Activated T-cell treated with anti-CD3 and anti-CD28 coated beads, Interleukin-2, amount 50 U/mL, for 1 hour (primary cell): ENCODE results near the gene SFTPB.
"Not testable (repeated sequence)": the region's sequence is repeated elsewhere in the genome, so short reads cannot be mapped to it uniquely, and the experiment has no call there.

ENCODE experiments used
- DNase-seq: peaks from one replicate; pipeline ENCODE4 v3.0.0-alpha.2; 2020

The SFTPB gene

GRCh38 chr2:85674417-85674816 is 6.4 kb upstream of the SFTPB start:
- DNase-seq: no peak

- DNase-seq: no peak
Measured at GRCh38 chr2:85673716-85674375, 5.8 kb upstream of the SFTPB start.

GRCh38 chr2:85672456-85672855 is 4.5 kb upstream of the SFTPB start:
- DNase-seq: no peak

- DNase-seq: not testable (repeated sequence)
Measured at GRCh38 chr2:85670416-85670815, 2.4 kb upstream of the SFTPB start.

- no peak for DNase-seq
Measured at GRCh38 chr2:85669549-85669948, 1.6 kb upstream of the SFTPB start.

- DNase-seq: no peak
Measured at GRCh38 chr2:85668857-85669142, 801 bp upstream of the SFTPB start.

GRCh38 chr2:85667561-85668008 is 414 bp downstream of the SFTPB start:
- DNase-seq: no peak

- DNase-seq: no peak
Measured at GRCh38 chr2:85666435-85667316, 1.3 kb downstream of the SFTPB start.

- DNase-seq: no peak
Measured at GRCh38 chr2:85666016-85666415, 2.0 kb downstream of the SFTPB start.

GRCh38 chr2:85665264-85665937 is 2.6 kb downstream of the SFTPB start:
- no peak for DNase-seq

- DNase-seq: no peak
Measured at GRCh38 chr2:85663594-85664565, 4.1 kb downstream of the SFTPB start.

- no peak for DNase-seq
Measured at GRCh38 chr2:85662899-85663593, 5.0 kb downstream of the SFTPB start.

GRCh38 chr2:85661139-85661858 is 6.7 kb downstream of the SFTPB start:
- DNase-seq: no peak

GRCh38 chr2:85660725-85661124 is 7.3 kb downstream of the SFTPB start:
- DNase-seq: no peak

GRCh38 chr2:85660301-85660700 is 7.7 kb downstream of the SFTPB start:
- DNase-seq: not testable (repeated sequence)

GRCh38 chr2:85659324-85659981 is 8.5 kb downstream of the SFTPB start:
- no peak for DNase-seq

- not testable (repeated sequence) for DNase-seq
Measured at GRCh38 chr2:85657399-85657798, 10.6 kb downstream of the SFTPB start.

GRCh38 chr2:85656468-85656867 is 11.5 kb downstream of the SFTPB start:
- no peak for DNase-seq

- DNase-seq: no peak
Measured at GRCh38 chr2:85655961-85656417, 12.0 kb downstream of the SFTPB start.

GRCh38 chr2:85653996-85654395 is 14.0 kb downstream of the SFTPB start:
- DNase-seq: no peak

- DNase-seq: no peak
Measured at GRCh38 chr2:85652056-85652455, 15.9 kb downstream of the SFTPB start.
